PC-9 (cell line): ENCODE results near the gene VSIG10L. TPM values are rescaled to one million over a fixed set of nuclear protein-coding genes. Genes with fewer than 3 reads are reported as not detected.

ENCODE experiments used
- BruUV-seq: library from RNA; stranded (reverse); fragments of 400-500 nt; replicated peaks from 2 replicates; lab custom pipeline; 2021; lab: Mats Ljungman, UMichigan
- CTCF ChIA-PET: fragments of 300-600 bp; sonication (Branson Sonifier 250); formaldehyde crosslinking; loops from one replicate; lab custom pipeline; 2022; ENCODE audit warnings: antibody characterized with exemption; lab: Charles Lee
- POLR2A ChIA-PET: fragments of 300-600 bp; sonication (Branson Sonifier 250); formaldehyde crosslinking; loops from one replicate; lab custom pipeline; 2022; ENCODE audit warnings: antibody characterized with exemption; ENCODE audit not compliant: unreplicated experiment; lab: Charles Lee
- DNase-seq, 2 experiments: peaks; one replicate each; pipeline versions ENCODE4 v3.0.0 to v3.0.0-alpha.2; 2015 to 2022; ENCODE audit warnings: mixed read lengths in 1 of 2
- H2AFZ ChIP-seq: fragments of 200-600 bp; sonication (generic); 2 replicates; pipeline ENCODE4 v1.8.1; 2017; ENCODE audit warnings: antibody characterized with exemption
- H3F3A ChIP-seq: fragments of 200-600 bp; sonication (generic); 2 replicates; pipeline ENCODE4 v1.8.1; 2017; ENCODE audit warnings: antibody characterized with exemption, mild to moderate bottlenecking, low read depth; ENCODE audit not compliant: insufficient read depth
- H3K27ac ChIP-seq: fragments of 200-600 bp; sonication (generic); 2 replicates; pipeline ENCODE4 v1.6.1; 2016; ENCODE audit warnings: mixed run types
- H3K27me3 ChIP-seq: fragments of 200-600 bp; sonication (generic); 2 replicates; pipeline ENCODE4 v1.6.1; 2016; ENCODE audit warnings: low read depth, mixed run types; ENCODE audit not compliant: insufficient read depth
- H3K36me3 ChIP-seq: fragments of 200-600 bp; sonication (generic); 2 replicates; pipeline ENCODE4 v1.6.1; 2016; ENCODE audit warnings: low read depth, mixed run types
- H3K4me1 ChIP-seq: fragments of 200-600 bp; sonication (generic); replicated peaks from 2 replicates; pipeline ENCODE4 v1.6.1; 2016; ENCODE audit warnings: mixed run types; ENCODE audit not compliant: insufficient read depth
- H3K4me2 ChIP-seq: fragments of 200-600 bp; sonication (generic); 2 replicates; pipeline ENCODE4 v1.6.1; 2017; ENCODE audit warnings: mixed run types
- H3K4me3 ChIP-seq: fragments of 200-600 bp; sonication (generic); 2 replicates; pipeline ENCODE4 v1.6.1; 2016; ENCODE audit warnings: mixed run types
- H3K79me2 ChIP-seq: fragments of 200-600 bp; sonication (generic); 2 replicates; pipeline ENCODE4 v1.6.1; 2017; ENCODE audit warnings: low read depth, mixed run types
- H3K9me2 ChIP-seq: fragments of 200-600 bp; sonication (generic); 2 replicates; pipeline ENCODE4 v1.8.1; 2017; ENCODE audit warnings: mild to moderate bottlenecking; ENCODE audit not compliant: insufficient read depth
- H3K9me3 ChIP-seq: fragments of 200-600 bp; sonication (generic); 2 replicates; pipeline ENCODE4 v1.8.1; 2016; ENCODE audit warnings: low read depth; ENCODE audit not compliant: insufficient read depth
- H4K20me1 ChIP-seq: fragments of 200-600 bp; sonication (generic); 2 replicates; pipeline ENCODE4 v1.8.1; 2017; ENCODE audit not compliant: insufficient read depth
- EZH2 ChIP-seq: fragments of 200-600 bp; sonication (generic); IDR thresholded peaks from 2 replicates; pipeline ENCODE4 v1.8.0; 2017; ENCODE audit warnings: antibody characterized with exemption, low read depth
- intact Hi-C: fragments of 100-400 bp; cut with micrococcal nuclease; formaldehyde crosslinking; loops from one replicate; pipeline ENCODE4 v1.10.0; 2022; ENCODE audit not compliant: unreplicated experiment
- total RNA-seq: library from RNA; stranded (reverse); gene quantifications from 2 replicates; pipeline ENCODE4 v1.2.3, GENCODE V29; 2021
- TF ChIP-seq, protein P1 (sequence below): fragments of 200-600 bp; sonication (generic); conservative IDR thresholded peaks from 2 replicates; pipeline ENCODE4 v1.6.1; 2017; ENCODE audit warnings: mixed run types, antibody characterized with exemption, mild to moderate bottlenecking, moderate library complexity

Gene VSIG10L
- total RNA-seq, 1 experiment from 2014 or later: 2.8 TPM

DNA sequence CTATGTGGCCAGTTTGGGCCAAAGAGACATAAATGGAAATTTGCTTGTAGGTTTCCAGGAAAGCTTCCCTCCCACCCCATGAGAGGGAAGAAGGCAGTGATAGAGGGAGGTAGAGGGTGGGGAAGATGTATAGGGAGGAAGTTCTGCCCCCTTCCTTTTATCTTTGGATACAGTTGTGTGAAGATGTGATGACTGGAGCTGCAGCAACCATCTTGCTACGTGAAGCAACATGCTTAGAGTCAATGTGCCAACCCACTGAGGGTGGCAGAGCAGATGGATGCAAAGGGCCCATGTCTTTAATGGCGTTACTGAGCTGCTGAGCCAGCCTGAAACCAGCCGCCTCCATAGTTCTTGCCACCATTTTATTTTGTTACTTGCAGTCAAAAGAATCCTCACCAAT, 10.7 kb downstream of the VSIG10L start:
- CTCF ChIA-PET: no interaction called here
- intact Hi-C loops: no loop called here
- no peaks in the 10 kb centered on the region for H3K79me2 ChIP-seq
- no peaks in the 10 kb centered on the region for H3K4me1 ChIP-seq
- no peaks in the 10 kb centered on the region for H4K20me1 ChIP-seq
- no peak for DNase-seq
- H3K9me2 ChIP-seq: no peaks in the 10 kb centered on the region
- no peak overlapping the region for H3K4me2 ChIP-seq
- no peaks in the 10 kb centered on the region for H3K36me3 ChIP-seq
- H3K9me3 ChIP-seq: no peaks in the 10 kb centered on the region
- no peak for TF ChIP-seq EZH2
- TF ChIP-seq, protein P1, sequence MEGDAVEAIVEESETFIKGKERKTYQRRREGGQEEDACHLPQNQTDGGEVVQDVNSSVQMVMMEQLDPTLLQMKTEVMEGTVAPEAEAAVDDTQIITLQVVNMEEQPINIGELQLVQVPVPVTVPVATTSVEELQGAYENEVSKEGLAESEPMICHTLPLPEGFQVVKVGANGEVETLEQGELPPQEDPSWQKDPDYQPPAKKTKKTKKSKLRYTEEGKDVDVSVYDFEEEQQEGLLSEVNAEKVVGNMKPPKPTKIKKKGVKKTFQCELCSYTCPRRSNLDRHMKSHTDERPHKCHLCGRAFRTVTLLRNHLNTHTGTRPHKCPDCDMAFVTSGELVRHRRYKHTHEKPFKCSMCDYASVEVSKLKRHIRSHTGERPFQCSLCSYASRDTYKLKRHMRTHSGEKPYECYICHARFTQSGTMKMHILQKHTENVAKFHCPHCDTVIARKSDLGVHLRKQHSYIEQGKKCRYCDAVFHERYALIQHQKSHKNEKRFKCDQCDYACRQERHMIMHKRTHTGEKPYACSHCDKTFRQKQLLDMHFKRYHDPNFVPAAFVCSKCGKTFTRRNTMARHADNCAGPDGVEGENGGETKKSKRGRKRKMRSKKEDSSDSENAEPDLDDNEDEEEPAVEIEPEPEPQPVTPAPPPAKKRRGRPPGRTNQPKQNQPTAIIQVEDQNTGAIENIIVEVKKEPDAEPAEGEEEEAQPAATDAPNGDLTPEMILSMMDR: no peak
- H3K27me3 ChIP-seq: peaks cover 4% of the 10 kb centered on the region; the same call in 1 of the 2 replicates
- H3K4me3 ChIP-seq: no peak overlapping the region
- POLR2A ChIA-PET: no interaction called here
- H2AFZ ChIP-seq: no peak overlapping the region
- BruUV-seq: no TSS peak
- H3F3A ChIP-seq: no peaks in the 10 kb centered on the region
- no peak overlapping the region for H3K27ac ChIP-seq

DNA sequence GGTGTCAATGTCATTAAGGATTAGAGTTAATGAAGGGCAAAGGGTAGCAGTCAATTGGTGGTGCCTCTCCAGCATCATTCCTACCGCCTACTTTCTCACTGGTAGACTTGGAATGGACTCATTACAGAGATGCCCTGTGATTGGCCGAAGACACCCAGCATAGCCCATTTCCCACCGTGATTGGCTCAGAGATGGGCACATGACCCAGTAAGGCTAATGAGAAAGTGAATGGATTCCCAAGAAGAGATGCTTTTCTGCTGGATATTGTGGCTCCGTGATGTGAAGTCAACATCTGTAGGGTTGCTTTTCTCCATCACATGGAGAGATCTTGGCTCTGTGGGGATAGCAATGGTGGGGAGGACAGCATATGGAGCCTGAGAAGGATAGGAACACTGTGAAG, 11.6 kb downstream of the VSIG10L start:
- ChIA-PET CTCF (no interaction called here), POLR2A (no interaction called here)
- no peaks in the 10 kb centered on the region for H4K20me1 ChIP-seq
- no peaks in the 10 kb centered on the region for H3K4me1 ChIP-seq
- H2AFZ ChIP-seq: no peak overlapping the region
- H3K4me3 ChIP-seq: no peak overlapping the region
- H3K79me2 ChIP-seq: no peaks in the 10 kb centered on the region
- H3F3A ChIP-seq: no peaks in the 10 kb centered on the region
- BruUV-seq: no TSS peak
- no peak overlapping the region for H3K27ac ChIP-seq
- H3K9me3 ChIP-seq: no peaks in the 10 kb centered on the region
- no peaks in the 10 kb centered on the region for H3K36me3 ChIP-seq
- TF ChIP-seq EZH2: no peak
- TF ChIP-seq, protein P1: no peak
- no peak for DNase-seq
- peaks cover 8% of the 10 kb centered on the region; the same call in 1 of the 2 replicates for H3K27me3 ChIP-seq
- intact Hi-C loops: no loop called here
- no peak overlapping the region for H3K4me2 ChIP-seq
- H3K9me2 ChIP-seq: no peaks in the 10 kb centered on the region

DNA sequence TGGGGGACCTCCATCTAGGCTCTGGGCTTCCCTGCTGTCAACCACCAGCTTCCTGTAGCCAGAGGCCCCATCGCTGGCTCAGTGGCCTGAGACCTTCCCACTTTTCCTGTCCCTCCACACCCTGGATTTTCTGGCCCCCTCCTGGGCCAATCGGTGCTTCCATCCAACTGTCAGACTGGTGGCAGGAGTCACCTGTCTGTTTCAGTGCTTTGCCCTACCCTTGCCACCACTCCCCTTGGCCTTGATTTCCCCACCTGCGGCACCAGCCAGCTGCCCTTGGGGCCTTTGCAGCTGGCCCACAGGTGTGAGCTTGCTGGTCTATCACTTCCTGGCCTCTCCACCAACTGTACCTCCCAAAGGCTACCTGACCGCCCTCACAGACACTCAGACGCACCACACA, 12.5 kb downstream of the VSIG10L start:
- POLR2A ChIA-PET: no interaction called here
- Histone ChIP-seq H3K4me1 (no peaks in the 10 kb centered on the region), H3K4me2 (no peak overlapping the region), H4K20me1 (no peaks in the 10 kb centered on the region), H3K79me2 (no peaks in the 10 kb centered on the region), H3K9me3 (no peaks in the 10 kb centered on the region), H3K4me3 (no peak overlapping the region), H3F3A (no peaks in the 10 kb centered on the region), H3K9me2 (no peaks in the 10 kb centered on the region), H3K36me3 (no peaks in the 10 kb centered on the region), H3K27ac (no peak overlapping the region), H2AFZ (no peak overlapping the region), H3K27me3 (peaks cover 11% of the 10 kb centered on the region)
- no TSS peak for BruUV-seq
- DNase-seq: no peak
- intact Hi-C loops: no loop called here
- CTCF ChIA-PET: no interaction called here
- TF ChIP-seq, protein P1: no peak
- no peak for TF ChIP-seq EZH2
